Skeletal muscle tissue (tissue), 4 donors: ENCODE measurements around the gene SHISA2. TPM values are rescaled to one million over a fixed set of nuclear protein-coding genes. Genes with fewer than 3 reads are reported as not detected.

Experiments
- H3K27ac ChIP-seq: one replicate; pipeline ENCODE4 v1.7.0; 2013; ENCODE audit warnings: mild to moderate bottlenecking, low read depth, low read length, inconsistent platforms
- H3K27me3 ChIP-seq, 3 donors: one replicate each; pipeline ENCODE4 v1.7.0; 2013; ENCODE audit warnings: low read length in 3 of 3; ENCODE audit not compliant: control insufficient read depth in 3 of 3, insufficient read depth in 3 of 3
- H3K36me3 ChIP-seq, 3 donors: one replicate each; pipeline ENCODE4 v1.7.0; 2013; ENCODE audit warnings: low read length in 3 of 3; ENCODE audit not compliant: control insufficient read depth in 3 of 3, insufficient read depth in 3 of 3
- H3K4me1 ChIP-seq, 3 donors: one replicate each; pipeline ENCODE4 v1.7.0; 2013; ENCODE audit warnings: low read length in 3 of 3, mild to moderate bottlenecking in 3 of 3; ENCODE audit not compliant: control insufficient read depth in 3 of 3, insufficient read depth in 3 of 3
- H3K4me3 ChIP-seq, 3 donors: one replicate each; pipeline ENCODE4 v1.7.0; 2013; ENCODE audit warnings: low read length in 3 of 3
- H3K9ac ChIP-seq, 3 donors: one replicate each; pipeline ENCODE4 v1.7.0; 2013; ENCODE audit warnings: low read length in 3 of 3, mild to moderate bottlenecking in 3 of 3, moderate library complexity in 2 of 3, low read depth in 1 of 3
- H3K9me3 ChIP-seq, 3 donors: one replicate each; pipeline ENCODE4 v1.7.0; 2013; ENCODE audit warnings: low read length in 3 of 3; ENCODE audit not compliant: control insufficient read depth in 3 of 3
- total RNA-seq: library from RNA; depleted of rRNA; stranded (reverse); fragments of >200 nt; gene quantifications from one replicate; pipeline ENCODE4 v1.2.3, GENCODE V29; 2014
- donor health status: Osteomylitis.

SHISA2 gene
- total RNA-seq, 1 donor from 2014 or later, result 149 TPM

DNA sequence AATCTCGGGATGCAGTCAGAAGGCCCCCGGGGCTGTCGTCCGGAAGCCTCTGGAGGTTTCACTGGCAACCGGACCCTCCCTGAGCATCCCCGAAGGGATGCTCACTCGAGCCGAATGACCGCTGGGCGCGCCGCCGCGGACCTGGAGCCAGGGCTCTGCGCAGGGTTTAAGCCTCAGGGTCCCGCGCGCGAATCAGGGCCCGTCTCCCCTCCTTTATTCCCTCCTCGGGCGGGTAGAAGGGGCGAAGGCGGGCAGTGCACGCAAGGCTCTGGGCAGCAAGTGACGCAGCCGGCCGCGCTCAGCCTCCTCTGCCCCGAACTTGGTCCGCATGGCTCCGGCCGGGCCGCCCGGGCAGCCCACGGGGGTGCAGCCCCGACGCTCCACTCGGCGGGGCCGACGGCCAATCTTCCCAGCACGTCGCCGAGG lies 572 bp downstream of the SHISA2 start:
- Histone ChIP-seq H3K9me3 (no peaks in the 10 kb centered on the region), H3K27ac (peak overlapping the region; percentile 41), H3K27me3 (peaks cover 7 to 38% (median 20%) of the 10 kb centered on the region in 3 donors), H3K36me3 (peaks cover 0 to 6% (median 2%) of the 10 kb centered on the region in 3 donors), H3K9ac (peak overlapping the region; percentile 25 to 74 (median 64)), H3K4me3 (peak overlapping the region; percentile 68 to 75 (median 75)), H3K4me1 (peaks cover 11 to 26% (median 16%) of the 10 kb centered on the region in 3 donors)

DNA sequence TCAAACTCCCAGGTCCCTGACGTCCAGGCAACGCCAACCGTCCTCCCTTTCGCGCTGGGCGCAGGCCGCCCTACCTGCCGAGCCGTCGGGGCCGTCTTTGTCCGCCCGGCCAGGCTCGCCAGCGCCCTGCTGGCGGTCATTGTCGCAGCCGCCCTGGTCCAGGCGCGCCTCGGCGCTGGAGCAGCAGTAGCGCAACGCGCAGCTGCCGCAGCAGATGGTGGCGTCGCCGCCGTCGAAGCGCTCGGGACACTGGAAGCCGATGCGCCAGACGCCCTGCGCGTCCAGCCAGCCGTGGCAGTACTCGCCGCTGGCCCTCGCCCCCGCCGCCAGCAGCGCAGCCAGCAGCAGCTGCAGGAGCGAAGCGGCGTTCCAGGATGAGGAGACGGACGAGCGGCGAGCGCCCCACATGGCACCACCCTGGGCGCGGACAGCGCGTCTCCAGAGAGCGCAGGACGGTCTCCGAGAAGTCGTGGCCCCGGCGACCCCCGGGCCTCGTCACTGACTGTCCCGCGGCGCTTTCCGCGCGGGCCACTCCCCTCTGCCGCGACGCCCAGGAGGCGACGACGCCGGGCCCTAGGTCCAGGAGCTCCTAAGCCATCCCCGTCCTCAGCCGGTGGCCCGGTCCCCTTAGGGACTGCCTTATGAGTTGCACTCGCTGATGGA lies 1.1 kb downstream of the SHISA2 start:
- Histone ChIP-seq H3K36me3 (peaks cover 0 to 7% (median 2%) of the 10 kb centered on the region in 3 donors), H3K4me1 (peaks cover 11 to 26% (median 16%) of the 10 kb centered on the region in 3 donors), H3K27ac (peak overlapping the region; percentile 52), H3K27me3 (peaks cover 7 to 38% (median 20%) of the 10 kb centered on the region in 3 donors), H3K9ac (peak overlapping the region; percentile 64 to 74 (median 71)), H3K9me3 (no peaks in the 10 kb centered on the region), H3K4me3 (peak overlapping the region; percentile 68 to 75 (median 75))

DNA sequence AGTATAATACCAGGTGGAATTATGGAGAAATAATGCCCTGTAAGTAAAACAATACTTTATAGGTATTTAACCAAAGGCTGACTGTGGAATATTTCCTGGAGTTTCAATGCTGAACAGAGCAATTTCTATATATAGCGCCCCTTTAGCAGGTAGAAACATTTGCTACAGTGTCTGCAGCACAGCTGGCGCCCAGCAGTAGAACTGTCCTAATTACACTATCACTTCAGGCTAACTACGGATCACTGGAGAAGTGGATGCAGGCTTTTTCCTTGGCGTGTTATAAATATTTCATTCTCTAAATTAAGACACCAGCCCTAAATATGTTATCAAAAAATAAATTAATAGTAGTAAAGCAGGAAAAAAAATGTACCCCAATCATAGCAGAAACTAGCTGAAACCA lies 3.1 kb downstream of the SHISA2 start:
- H3K9ac ChIP-seq, result peak overlapping the region in 2 of 3 donors; percentile 64 to 74
- H3K36me3 ChIP-seq, result peaks cover 0 to 7% (median 2%) of the 10 kb centered on the region in 3 donors
- peaks cover 7 to 38% (median 20%) of the 10 kb centered on the region in 3 donors for H3K27me3 ChIP-seq
- no peaks in the 10 kb centered on the region for H3K9me3 ChIP-seq
- H3K4me1 ChIP-seq, result peaks cover 11 to 26% (median 16%) of the 10 kb centered on the region in 3 donors
- peak overlapping the region in 2 of 3 donors; percentile 75 for H3K4me3 ChIP-seq
- peak overlapping the region; percentile 52 for H3K27ac ChIP-seq

DNA sequence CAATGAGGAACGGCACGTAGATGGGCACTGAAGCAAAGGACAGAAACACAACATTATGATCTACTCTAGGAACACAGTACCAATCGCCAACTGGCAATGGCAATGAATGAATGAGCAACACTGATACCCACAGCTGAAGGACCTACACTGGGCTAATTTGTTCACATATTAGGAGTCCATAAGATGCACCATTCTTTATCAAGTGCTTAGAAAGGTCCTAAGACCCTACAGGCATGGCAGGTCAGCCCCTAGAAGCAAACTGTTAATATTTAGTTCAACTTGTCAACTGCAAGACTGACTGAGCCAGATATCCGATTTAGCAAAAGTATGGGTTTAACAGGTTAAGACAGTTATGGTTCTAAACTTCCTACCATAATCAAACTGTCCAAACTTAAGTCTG lies 4.8 kb downstream of the SHISA2 start:
- Histone ChIP-seq H3K4me3 (no peak overlapping the region), H3K4me1 (peaks cover 5 to 18% (median 11%) of the 10 kb centered on the region in 3 donors), H3K27me3 (peaks cover 7 to 33% (median 20%) of the 10 kb centered on the region in 3 donors), H3K9ac (no peak overlapping the region), H3K36me3 (peaks cover 0 to 7% (median 2%) of the 10 kb centered on the region in 3 donors), H3K9me3 (no peaks in the 10 kb centered on the region), H3K27ac (no peak overlapping the region)

DNA sequence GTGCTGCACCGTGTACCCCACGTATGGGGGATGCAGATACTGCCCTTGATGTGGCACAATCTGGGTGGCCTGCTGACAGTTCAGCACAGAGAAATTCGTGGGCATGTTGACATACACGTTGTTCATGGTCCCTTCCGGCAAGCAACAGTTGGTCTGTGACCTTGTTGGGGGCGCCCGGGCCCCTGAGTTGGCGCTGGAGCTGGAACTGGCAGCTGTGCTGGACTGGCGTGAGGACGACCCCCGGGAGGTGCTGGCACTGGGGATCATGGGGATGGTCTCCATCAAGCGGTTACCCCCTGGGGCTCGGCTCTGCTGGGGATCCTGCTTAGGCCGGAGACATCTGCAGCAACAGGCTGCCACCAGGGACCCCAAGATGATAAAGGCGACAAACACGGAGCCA lies 5.2 kb downstream of the SHISA2 start:
- no peaks in the 10 kb centered on the region for H3K9me3 ChIP-seq
- H3K4me3 ChIP-seq, result no peak overlapping the region
- H3K36me3 ChIP-seq, result peaks cover 0 to 7% (median 2%) of the 10 kb centered on the region in 3 donors
- H3K9ac ChIP-seq, result no peak overlapping the region
- no peak overlapping the region for H3K27ac ChIP-seq
- peaks cover 5 to 17% (median 11%) of the 10 kb centered on the region in 3 donors for H3K4me1 ChIP-seq
- H3K27me3 ChIP-seq, result peaks cover 7 to 31% (median 20%) of the 10 kb centered on the region in 3 donors

DNA sequence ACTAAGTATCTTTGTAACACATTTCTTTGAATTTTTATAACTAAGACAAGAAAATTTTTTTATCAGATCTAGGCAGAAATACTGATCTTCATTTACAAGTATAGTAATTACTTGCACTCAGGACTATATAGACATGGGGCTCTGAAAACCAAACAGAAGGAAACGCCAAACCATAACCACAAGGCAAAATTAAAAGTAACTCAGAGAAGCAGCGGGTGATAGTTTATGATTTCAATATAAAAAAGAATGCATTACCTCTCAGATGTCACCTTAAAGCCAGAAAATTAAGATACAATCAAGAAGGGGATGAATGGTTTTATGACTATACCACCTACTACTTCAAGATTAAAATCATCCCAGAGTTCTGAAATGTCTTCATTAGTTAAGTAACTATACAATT lies 6.7 kb downstream of the SHISA2 start:
- peaks cover 3 to 10% (median 5%) of the 10 kb centered on the region in 3 donors for H3K4me1 ChIP-seq
- H3K27ac ChIP-seq, result no peak overlapping the region
- H3K9me3 ChIP-seq, result no peaks in the 10 kb centered on the region
- H3K4me3 ChIP-seq, result no peak overlapping the region
- H3K36me3 ChIP-seq, result peaks cover 0 to 7% (median 2%) of the 10 kb centered on the region in 3 donors
- H3K9ac ChIP-seq, result no peak overlapping the region
- peaks cover 2 to 19% (median 10%) of the 10 kb centered on the region in 3 donors for H3K27me3 ChIP-seq

DNA sequence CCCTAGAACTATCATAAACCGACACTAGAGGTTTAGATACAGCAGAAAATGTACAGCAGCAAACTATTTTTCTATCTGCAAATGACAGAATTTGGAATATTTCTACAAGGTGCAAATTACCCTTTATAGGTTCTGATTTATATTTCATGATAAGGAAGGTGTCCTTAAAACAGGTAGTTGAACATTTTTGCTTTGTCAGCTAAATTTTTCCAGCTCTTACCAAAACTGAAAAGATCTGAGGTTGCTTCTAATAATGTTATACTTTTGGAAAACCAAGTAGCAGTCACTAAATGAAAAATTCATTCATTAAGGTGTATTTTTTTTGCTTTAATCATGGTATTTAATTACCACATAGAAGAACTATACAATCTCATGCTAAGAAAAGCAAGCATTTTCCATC lies 9.0 kb downstream of the SHISA2 start:
- H3K27me3 ChIP-seq, result peaks cover 0 to 3% (median 0%) of the 10 kb centered on the region in 3 donors
- no peak overlapping the region for H3K27ac ChIP-seq
- no peaks in the 10 kb centered on the region for H3K9me3 ChIP-seq
- no peak overlapping the region for H3K4me3 ChIP-seq
- H3K4me1 ChIP-seq, result no peaks in the 10 kb centered on the region
- no peak overlapping the region for H3K9ac ChIP-seq
- peaks cover 0 to 7% (median 2%) of the 10 kb centered on the region in 3 donors for H3K36me3 ChIP-seq

DNA sequence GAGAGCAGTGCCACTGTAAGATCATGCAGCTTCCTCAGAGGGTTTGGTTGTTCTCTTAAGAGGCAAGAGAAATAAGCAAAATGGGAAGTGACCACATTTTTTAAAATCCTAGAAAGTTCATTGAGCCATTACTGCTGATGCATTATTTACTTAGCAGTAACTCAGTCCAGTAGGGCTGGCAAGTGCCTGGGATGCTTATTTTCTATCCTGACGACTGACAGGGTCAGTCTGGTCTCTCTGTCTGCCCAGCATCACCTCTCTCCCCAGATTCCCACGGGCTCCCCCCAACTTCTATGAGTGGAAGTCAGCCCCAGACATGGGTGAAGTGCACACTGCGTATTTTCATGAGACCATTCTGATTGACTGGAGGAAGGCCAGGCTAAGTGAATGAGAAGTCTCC lies 10.4 kb downstream of the SHISA2 start:
- no peaks in the 10 kb centered on the region for H3K9me3 ChIP-seq
- no peaks in the 10 kb centered on the region for H3K4me1 ChIP-seq
- no peak overlapping the region for H3K9ac ChIP-seq
- H3K27me3 ChIP-seq, result no peaks in the 10 kb centered on the region
- no peak overlapping the region for H3K4me3 ChIP-seq
- H3K27ac ChIP-seq, result no peak overlapping the region
- H3K36me3 ChIP-seq, result peaks cover 0 to 3% (median 2%) of the 10 kb centered on the region in 3 donors

DNA sequence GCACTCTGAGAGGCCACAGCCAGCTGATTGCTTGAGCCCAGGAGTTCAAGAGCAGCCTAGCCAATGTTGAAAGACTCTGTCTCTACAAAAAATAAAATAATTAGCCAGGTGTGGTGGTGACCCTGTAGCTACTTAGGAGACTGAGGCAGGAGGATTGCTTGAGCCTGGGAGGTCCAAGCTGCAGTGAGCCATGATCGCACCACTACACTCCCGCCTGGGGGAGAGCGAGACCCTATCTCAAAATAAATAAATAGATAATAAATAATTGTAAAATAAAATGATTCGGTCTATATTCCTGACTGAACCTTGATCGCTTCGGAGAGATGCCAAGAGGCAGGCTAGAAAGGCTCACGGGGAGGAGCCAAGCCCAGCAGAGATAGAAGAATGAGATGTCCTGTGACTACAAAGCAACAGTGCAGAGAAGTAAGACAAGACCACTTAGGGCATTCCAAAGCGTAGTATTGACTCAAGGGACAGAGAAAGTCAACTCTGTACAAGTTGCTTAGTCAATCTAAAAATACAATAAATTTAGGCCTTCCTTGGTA lies 12.8 kb downstream of the SHISA2 start:
- H3K4me3 ChIP-seq, result no peak overlapping the region
- H3K36me3 ChIP-seq, result peaks cover 0 to 4% (median 0%) of the 10 kb centered on the region in 3 donors

DNA sequence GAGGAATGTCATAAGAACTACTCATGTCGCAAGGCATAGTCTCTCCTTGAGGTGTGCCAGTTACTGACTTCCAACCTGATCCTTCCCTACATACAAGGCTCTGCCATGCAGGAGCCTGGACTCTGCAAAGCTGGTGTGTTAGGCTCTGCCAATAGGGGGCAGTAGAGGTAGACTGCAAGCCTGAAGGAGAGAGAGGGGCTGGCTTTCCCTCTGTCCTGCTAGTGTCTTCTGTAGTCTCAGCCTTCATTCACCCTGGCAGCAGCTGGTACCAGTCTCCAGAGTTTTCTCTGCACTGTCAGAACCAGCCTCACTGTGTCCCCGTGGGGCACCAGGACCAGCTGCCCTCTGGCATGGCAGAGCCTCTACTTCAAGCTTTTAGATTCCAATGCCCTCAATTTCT lies 14.5 kb downstream of the SHISA2 start:
- H3K36me3 ChIP-seq, result peaks cover 0 to 4% (median 0%) of the 10 kb centered on the region in 3 donors
- H3K4me3 ChIP-seq, result no peak overlapping the region
- no peaks in the 10 kb centered on the region for H3K27me3 ChIP-seq
- H3K4me1 ChIP-seq, result no peaks in the 10 kb centered on the region
- no peak overlapping the region for H3K9ac ChIP-seq
- H3K27ac ChIP-seq, result no peak overlapping the region
- H3K9me3 ChIP-seq, result no peaks in the 10 kb centered on the region

More for the DNA sequence above, 12.8 kb downstream of the SHISA2 start:
- Histone ChIP-seq H3K27ac (no peak overlapping the region), H3K9me3 (no peaks in the 10 kb centered on the region), H3K27me3 (no peaks in the 10 kb centered on the region), H3K4me1 (no peaks in the 10 kb centered on the region), H3K9ac (no peak overlapping the region)
